K562 (cell line): ENCODE data around the gene TXLNA. TPM values are rescaled to one million over a fixed set of nuclear protein-coding genes. Genes with fewer than 3 reads are reported as not detected.

ENCODE experiments used
- BRD4 ChIP-seq: fragments of 200-600 bp; sonication (generic); IDR thresholded peaks from 2 replicates; pipeline ENCODE4 v1.6.1; 2017; ENCODE audit warnings: inconsistent platforms
- CBFB ChIP-seq: sonication (generic); formaldehyde crosslinking; IDR thresholded peaks from 2 replicates; pipeline ENCODE4 v1.4.0; 2020; ENCODE audit warnings: mild to moderate bottlenecking, missing genetic modification reagents
- ETV5 ChIP-seq: sonication (generic); formaldehyde crosslinking; IDR thresholded peaks from 2 replicates; pipeline ENCODE4 v1.4.0; 2020; ENCODE audit warnings: low read depth, mild to moderate bottlenecking, missing genetic modification reagents
- ILK ChIP-seq: fragments of 450-650 bp; IDR thresholded peaks from 2 replicates; pipeline ENCODE4 v1.6.1; 2016; ENCODE audit warnings: missing genetic modification characterization, low read depth, mild to moderate bottlenecking, missing compliant biosample characterization, moderate library complexity, borderline replicate concordance
- OTX1 ChIP-seq: fragments of 450-650 bp; formaldehyde crosslinking; IDR thresholded peaks from 2 replicates; pipeline ENCODE4 v1.4.0; 2022; ENCODE audit warnings: mild to moderate bottlenecking
- PCBP1 ChIP-seq: fragments of 200-400 bp; formaldehyde crosslinking; IDR thresholded peaks from 2 replicates; pipeline ENCODE4 v1.6.1; 2018; ENCODE audit warnings: mild to moderate bottlenecking, low read depth, low read length; ENCODE audit not compliant: poor library complexity, severe bottlenecking
- POLR3G ChIP-seq: IDR thresholded peaks from 2 replicates; pipeline ENCODE4 v1.6.1; 2011; ENCODE audit not compliant: insufficient read length, insufficient replicate concordance; ENCODE audit errors: extremely low read depth
- PTRF ChIP-seq: fragments of 450-650 bp; IDR thresholded peaks from 2 replicates; pipeline ENCODE4 v1.6.1; 2016; ENCODE audit warnings: mild to moderate bottlenecking, missing genetic modification characterization, missing compliant biosample characterization
- SMC3 ChIP-seq: conservative IDR thresholded peaks from 2 replicates; pipeline ENCODE4 v1.6.1; 2011; ENCODE audit warnings: low read depth, low read length, improper control_type of control experiment; ENCODE audit not compliant: insufficient read depth
- SREBF1 ChIP-seq: fragments of 150-350 bp; IDR thresholded peaks from 2 replicates; pipeline ENCODE4 v1.6.1; 2014; ENCODE audit warnings: antibody characterized with exemption, low read depth, low read length, borderline replicate concordance
- TAF15 ChIP-seq: fragments of 200-400 bp; formaldehyde crosslinking; IDR thresholded peaks from 2 replicates; pipeline ENCODE4 v1.6.1; 2017; ENCODE audit warnings: mild to moderate bottlenecking, low read depth, low read length, moderate library complexity
- TAF7 ChIP-seq: fragments of 450-650 bp; IDR thresholded peaks from 2 replicates; pipeline ENCODE4 v1.6.1; 2016; ENCODE audit warnings: missing genetic modification characterization, missing compliant biosample characterization
- TAF9B ChIP-seq: fragments of 450-650 bp; IDR thresholded peaks from 2 replicates; pipeline ENCODE4 v1.6.1; 2018; ENCODE audit warnings: mild to moderate bottlenecking; ENCODE audit not compliant: partially characterized antibody
- ZNF124 ChIP-seq: sonication (generic); formaldehyde crosslinking; IDR thresholded peaks from 2 replicates; pipeline ENCODE4 v1.8.1; 2022; ENCODE audit warnings: missing genetic modification reagents
- ZNF165 ChIP-seq: fragments of 250-450 bp; sonication (Bioruptor Pico); IDR thresholded peaks from 2 replicates; pipeline ENCODE4 v1.4.0; 2020; ENCODE audit warnings: borderline replicate concordance
- ZNF507 ChIP-seq: conservative IDR thresholded peaks from 2 replicates; pipeline ENCODE4 v1.6.1; 2017; ENCODE audit warnings: missing genetic modification characterization, missing compliant biosample characterization
- polyA plus RNA-seq, 8 experiments: library from polyadenylated mRNA; depleted of rRNA in 4 of 8; stranded (reverse) in 5 of 8; unstranded in 3 of 8; fragments of >200 nt; fragmentation: Nextera tagmentation in 2 of 8; fragmentation: Illumina TruSeq in 1 of 8; extraction: Ambion mirVana in 2 of 8; extraction: Trizol in 1 of 8; gene quantifications; 2 replicates each; pipeline versions ENCODE4 v1.2.1 to v1.2.3, GENCODE V29; 2011 to 2014; ENCODE audit warnings: inconsistent platforms in 1 of 8, missing spikeins in 1 of 8
- total RNA-seq, 7 experiments: library from RNA; depleted of rRNA in 6 of 7; stranded (reverse); fragments of >200 nt in 6 of 7; fragmentation: Illumina TruSeq in 2 of 7; extraction: Trizol in 2 of 7; gene quantifications; 2 replicates each; pipeline versions ENCODE4 v1.2.1 to v1.2.3, GENCODE V29; 2011 to 2021; ENCODE audit warnings: low replicate concordance in 1 of 7
- TF ChIP-seq, protein P1 (sequence below): sonication (generic); formaldehyde crosslinking; IDR thresholded peaks from 2 replicates; pipeline ENCODE4 v1.4.0; 2020; ENCODE audit warnings: mild to moderate bottlenecking, missing genetic modification reagents
- TF ChIP-seq, protein P2 (sequence below), 2 experiments: fragments of 200-800 bp in 1 of 2; sonication (Bioruptor generic) in 1 of 2; sonication (generic) in 1 of 2; formaldehyde crosslinking in 1 of 2; IDR thresholded peaks in 1 of 2; conservative IDR thresholded peaks in 1 of 2; 2 replicates each; pipeline versions ENCODE4 v1.5.0 to v1.6.1; 2016 to 2020; ENCODE audit warnings: missing compliant biosample characterization in 1 of 2, missing genetic modification characterization in 1 of 2, missing genetic modification reagents in 1 of 2
- TF ChIP-seq, protein P3 (sequence below), 2 experiments: IDR thresholded peaks; 2 replicates each; pipeline ENCODE4 v1.6.1; 2012; ENCODE audit warnings: improper control_type of control experiment in 2 of 2, low read depth in 2 of 2, low read length in 2 of 2, borderline replicate concordance in 1 of 2
- TF ChIP-seq, protein P4 (sequence below): sonication (generic); formaldehyde crosslinking; IDR thresholded peaks from 2 replicates; pipeline ENCODE4 v1.8.1; 2023; ENCODE audit warnings: mild to moderate bottlenecking, missing genetic modification reagents, moderate library complexity

Gene TXLNA
- total and polyA plus RNA-seq, 9 of the 15 experiments (the other 6 are each of a cell fraction or from before 2014, with no cell fraction given) = 9.2 to 54.5 (median 39.3) TPM

DNA sequence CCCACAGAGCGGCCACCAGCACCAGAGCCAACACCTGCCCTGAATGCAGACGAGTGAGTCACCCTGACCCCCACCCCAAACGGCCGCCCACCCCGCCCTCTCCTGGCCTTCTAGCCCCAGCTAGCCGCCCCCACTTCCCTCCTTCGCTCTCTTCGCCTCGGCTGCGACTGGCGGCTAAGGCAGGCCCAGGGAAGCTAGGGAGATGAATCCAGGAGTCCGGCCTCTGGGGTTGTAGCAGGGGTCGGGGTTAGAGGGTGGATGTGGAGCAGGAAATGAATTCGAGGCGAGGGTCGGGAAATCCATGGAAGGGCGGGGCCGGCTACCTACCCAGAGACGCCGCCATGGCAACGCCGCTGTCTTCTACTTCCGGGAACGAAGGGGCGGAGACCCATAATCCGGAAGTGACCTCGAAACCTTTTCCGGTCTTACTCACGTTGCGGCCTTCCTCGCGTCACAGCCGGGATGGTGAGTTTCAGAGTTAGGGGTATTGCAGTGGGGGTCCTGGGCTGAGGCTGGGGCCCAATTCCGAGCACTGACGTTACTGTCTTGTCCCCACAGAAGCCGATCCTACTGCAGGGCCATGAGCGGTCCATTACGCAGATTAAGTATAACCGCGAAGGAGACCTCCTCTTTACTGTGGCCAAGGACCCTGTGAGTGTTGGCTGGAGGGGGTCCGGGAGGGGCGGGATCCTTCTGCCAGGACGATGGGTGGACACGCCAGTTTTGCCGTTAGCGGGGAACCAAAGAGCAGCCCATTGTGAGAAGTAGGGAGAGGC lies 42.7 kb downstream of the TXLNA start, which contains the start of the genes EIF3I and TMEM234 (continued):
- TF ChIP-seq, protein P1, sequence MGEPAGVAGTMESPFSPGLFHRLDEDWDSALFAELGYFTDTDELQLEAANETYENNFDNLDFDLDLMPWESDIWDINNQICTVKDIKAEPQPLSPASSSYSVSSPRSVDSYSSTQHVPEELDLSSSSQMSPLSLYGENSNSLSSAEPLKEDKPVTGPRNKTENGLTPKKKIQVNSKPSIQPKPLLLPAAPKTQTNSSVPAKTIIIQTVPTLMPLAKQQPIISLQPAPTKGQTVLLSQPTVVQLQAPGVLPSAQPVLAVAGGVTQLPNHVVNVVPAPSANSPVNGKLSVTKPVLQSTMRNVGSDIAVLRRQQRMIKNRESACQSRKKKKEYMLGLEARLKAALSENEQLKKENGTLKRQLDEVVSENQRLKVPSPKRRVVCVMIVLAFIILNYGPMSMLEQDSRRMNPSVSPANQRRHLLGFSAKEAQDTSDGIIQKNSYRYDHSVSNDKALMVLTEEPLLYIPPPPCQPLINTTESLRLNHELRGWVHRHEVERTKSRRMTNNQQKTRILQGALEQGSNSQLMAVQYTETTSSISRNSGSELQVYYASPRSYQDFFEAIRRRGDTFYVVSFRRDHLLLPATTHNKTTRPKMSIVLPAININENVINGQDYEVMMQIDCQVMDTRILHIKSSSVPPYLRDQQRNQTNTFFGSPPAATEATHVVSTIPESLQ (CRISPR knock-in tag) = no peak; the same call in 1 of the 2 replicates
- TF ChIP-seq PTRF (tag) = no peak
- no peak for TF ChIP-seq SREBF1
- no peak for TF ChIP-seq SMC3
- no peak for TF ChIP-seq ILK (tag)
- TF ChIP-seq TAF9B = peak; percentile 78
- TF ChIP-seq, protein P2, sequence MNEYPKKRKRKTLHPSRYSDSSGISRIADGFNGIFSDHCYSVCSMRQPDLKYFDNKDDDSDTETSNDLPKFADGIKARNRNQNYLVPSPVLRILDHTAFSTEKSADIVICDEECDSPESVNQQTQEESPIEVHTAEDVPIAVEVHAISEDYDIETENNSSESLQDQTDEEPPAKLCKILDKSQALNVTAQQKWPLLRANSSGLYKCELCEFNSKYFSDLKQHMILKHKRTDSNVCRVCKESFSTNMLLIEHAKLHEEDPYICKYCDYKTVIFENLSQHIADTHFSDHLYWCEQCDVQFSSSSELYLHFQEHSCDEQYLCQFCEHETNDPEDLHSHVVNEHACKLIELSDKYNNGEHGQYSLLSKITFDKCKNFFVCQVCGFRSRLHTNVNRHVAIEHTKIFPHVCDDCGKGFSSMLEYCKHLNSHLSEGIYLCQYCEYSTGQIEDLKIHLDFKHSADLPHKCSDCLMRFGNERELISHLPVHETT (CRISPR knock-in tag; conservative IDR thresholded peaks at IDR 0.05 in 1 of 2, IDR thresholded peaks at IDR 0.05 in 1 of 2) = peak in 1 of 2 experiments; percentile 74; a peak in 2 of 4 replicates
- TF ChIP-seq ZNF507 = no peak
- no peak for TF ChIP-seq OTX1 (CRISPR knock-in tag)
- peak; percentile 29; the same call in 1 of the 2 replicates for TF ChIP-seq ETV5 (CRISPR knock-in tag)
- TF ChIP-seq TAF15 = no peak
- TF ChIP-seq POLR3G = no peak
- TF ChIP-seq, protein P3, sequence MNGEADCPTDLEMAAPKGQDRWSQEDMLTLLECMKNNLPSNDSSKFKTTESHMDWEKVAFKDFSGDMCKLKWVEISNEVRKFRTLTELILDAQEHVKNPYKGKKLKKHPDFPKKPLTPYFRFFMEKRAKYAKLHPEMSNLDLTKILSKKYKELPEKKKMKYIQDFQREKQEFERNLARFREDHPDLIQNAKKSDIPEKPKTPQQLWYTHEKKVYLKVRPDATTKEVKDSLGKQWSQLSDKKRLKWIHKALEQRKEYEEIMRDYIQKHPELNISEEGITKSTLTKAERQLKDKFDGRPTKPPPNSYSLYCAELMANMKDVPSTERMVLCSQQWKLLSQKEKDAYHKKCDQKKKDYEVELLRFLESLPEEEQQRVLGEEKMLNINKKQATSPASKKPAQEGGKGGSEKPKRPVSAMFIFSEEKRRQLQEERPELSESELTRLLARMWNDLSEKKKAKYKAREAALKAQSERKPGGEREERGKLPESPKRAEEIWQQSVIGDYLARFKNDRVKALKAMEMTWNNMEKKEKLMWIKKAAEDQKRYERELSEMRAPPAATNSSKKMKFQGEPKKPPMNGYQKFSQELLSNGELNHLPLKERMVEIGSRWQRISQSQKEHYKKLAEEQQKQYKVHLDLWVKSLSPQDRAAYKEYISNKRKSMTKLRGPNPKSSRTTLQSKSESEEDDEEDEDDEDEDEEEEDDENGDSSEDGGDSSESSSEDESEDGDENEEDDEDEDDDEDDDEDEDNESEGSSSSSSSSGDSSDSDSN (IDR thresholded peaks at IDR 0.05; ENCODE audit: borderline replicate concordance in 1 of 2, low read depth in 2 of 2, low read length in 2 of 2) = no peak
- no peak for TF ChIP-seq ZNF124 (CRISPR knock-in tag)
- TF ChIP-seq PCBP1 = no peak
- TF ChIP-seq BRD4 = peak; percentile 42; the same call in 1 of the 2 replicates
- no peak for TF ChIP-seq ZNF165 (CRISPR knock-in tag)
- peak; percentile 74 for TF ChIP-seq TAF7 (tag)
- TF ChIP-seq, protein P4, sequence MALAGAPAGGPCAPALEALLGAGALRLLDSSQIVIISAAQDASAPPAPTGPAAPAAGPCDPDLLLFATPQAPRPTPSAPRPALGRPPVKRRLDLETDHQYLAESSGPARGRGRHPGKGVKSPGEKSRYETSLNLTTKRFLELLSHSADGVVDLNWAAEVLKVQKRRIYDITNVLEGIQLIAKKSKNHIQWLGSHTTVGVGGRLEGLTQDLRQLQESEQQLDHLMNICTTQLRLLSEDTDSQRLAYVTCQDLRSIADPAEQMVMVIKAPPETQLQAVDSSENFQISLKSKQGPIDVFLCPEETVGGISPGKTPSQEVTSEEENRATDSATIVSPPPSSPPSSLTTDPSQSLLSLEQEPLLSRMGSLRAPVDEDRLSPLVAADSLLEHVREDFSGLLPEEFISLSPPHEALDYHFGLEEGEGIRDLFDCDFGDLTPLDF = 0 out of 2 replicates have a peak, but pooled peaks have one; percentile 69
- 0 out of 2 replicates have a peak, but pooled peaks have one; percentile 12 for TF ChIP-seq CBFB
